IPS-18c (cell line): ENCODE data around the gene CASP1.

ENCODE experiments used
- H3K4me3 ChIP-seq: 2 replicates; pipeline ENCODE4 v1.7.0; 2013; ENCODE audit warnings: low read depth, mild to moderate bottlenecking, low read length, moderate library complexity; ENCODE audit not compliant: insufficient read depth
- H3K9me3 ChIP-seq: one replicate; pipeline ENCODE4 v1.6.1; 2013; ENCODE audit warnings: mild to moderate bottlenecking, low read length, moderate library complexity; ENCODE audit not compliant: control insufficient read depth, insufficient read depth

The CASP1 gene

GRCh38 chr11:105004021-105004420, 30.9 kb downstream of the CASP1 start:
- H3K9me3 ChIP-seq, result no peaks in the 10 kb centered on the region

DNA sequence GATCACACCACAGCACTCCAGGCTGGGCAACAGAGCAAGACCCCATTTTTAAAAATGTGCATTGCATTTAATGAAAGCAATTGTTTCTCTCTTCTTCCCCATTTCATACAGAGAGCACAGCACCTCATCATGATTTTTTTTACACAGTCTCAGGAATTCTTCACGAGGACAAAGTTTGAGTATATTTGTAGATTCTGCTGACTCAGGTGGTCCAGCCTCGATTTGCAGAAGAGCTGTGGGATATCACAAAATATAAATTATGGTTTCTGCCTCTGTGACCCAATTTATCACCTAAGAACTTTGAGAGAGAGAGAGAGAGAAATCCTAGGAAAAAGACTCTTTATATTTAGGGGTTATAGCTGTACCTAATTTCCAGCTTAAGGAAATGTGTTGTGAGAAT, 31.8 kb downstream of the CASP1 start:
- H3K4me3 ChIP-seq, result no peak overlapping the region
- H3K9me3 ChIP-seq, result no peaks in the 10 kb centered on the region

More at GRCh38 chr11:105004021-105004420, 30.9 kb downstream of the CASP1 start:
- no peak overlapping the region for H3K4me3 ChIP-seq

DNA sequence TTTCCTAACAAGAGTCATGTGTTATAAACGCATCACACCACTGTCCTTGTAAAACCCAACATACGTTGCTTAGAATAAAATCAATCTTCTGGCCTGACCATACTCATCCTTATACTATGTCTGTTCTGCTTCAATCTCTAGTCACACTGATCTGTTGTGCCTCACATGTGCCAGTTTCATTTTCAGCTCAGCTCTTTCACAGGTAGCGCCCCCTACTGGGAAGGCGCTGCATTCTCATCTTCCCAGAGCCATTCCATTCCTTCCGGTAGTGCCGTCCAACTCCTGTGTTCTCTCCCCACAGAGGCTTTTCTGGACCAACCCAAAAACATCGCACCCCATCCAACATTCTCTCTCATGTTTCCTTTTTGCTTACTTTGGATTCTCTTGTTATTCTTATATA, 34.1 kb downstream of the CASP1 start:
- Histone ChIP-seq H3K4me3 (no peak overlapping the region), H3K9me3 (no peaks in the 10 kb centered on the region)

DNA sequence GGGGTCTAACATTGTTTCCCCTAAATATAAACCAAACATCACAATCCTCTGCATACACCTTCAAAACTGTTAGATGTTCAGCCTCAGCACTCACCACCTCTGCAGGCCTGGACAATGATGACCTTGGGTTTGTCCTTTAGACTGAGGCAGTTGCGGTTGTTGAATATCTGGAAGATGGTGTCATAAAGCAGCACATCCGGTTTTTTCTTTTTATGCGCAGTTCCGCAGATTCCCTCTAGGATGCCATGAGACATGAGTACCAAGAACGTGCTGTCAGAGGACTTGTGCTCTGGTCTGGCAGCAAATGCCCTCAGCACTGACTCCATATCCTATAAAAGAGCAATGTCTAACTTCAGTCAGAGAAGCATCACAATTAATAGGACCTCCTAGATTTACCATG, 34.8 kb downstream of the CASP1 start:
- Histone ChIP-seq H3K4me3 (no peak overlapping the region), H3K9me3 (no peaks in the 10 kb centered on the region)

GRCh38 chr11:104999721-105000120, 35.2 kb downstream of the CASP1 start:
- Histone ChIP-seq H3K9me3 (no peaks in the 10 kb centered on the region), H3K4me3 (no peak overlapping the region)

DNA sequence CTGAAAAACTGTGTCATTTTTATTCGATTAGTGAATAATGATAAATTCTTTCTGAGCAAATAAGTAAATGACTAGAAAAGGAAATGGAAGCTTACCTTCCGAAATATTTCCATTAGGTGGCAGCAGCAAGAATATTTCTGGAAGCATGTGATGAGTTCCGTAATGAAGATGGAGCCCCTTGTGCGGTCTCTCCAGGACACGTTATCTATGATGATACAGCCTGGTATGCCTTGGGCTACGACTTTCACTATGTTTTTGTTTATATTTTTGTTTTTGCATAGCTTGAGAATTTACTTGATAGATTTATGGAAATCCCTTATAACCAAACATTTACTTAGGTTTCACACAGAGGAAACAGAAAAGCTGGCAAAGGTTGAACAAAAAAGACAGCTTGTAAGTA, 37.7 kb downstream of the CASP1 start:
- H3K4me3 ChIP-seq, result no peak overlapping the region
- H3K9me3 ChIP-seq, result no peaks in the 10 kb centered on the region

GRCh38 chr11:104995001-104995408, 39.9 kb downstream of the CASP1 start:
- Histone ChIP-seq H3K9me3 (no peaks in the 10 kb centered on the region), H3K4me3 (no peak overlapping the region)

DNA sequence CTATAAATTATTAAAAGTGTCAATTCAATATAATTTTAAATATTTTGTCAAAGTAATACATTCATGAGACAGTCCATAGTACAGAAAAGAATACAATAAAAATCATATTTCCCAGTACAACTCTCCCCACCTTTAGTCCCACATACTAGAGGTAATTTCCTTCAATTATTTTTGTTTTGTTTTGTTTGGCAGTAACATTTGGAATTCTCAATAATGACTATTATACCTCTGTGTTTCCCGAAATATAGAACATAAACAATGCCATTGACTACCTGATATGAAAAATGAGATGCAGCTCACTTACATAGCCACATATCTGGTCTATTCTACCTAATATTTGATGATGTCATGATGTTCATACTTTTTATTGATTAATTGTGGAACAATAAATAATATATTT, 42.2 kb downstream of the CASP1 start:
- Histone ChIP-seq H3K4me3 (no peak overlapping the region), H3K9me3 (no peaks in the 10 kb centered on the region)

DNA sequence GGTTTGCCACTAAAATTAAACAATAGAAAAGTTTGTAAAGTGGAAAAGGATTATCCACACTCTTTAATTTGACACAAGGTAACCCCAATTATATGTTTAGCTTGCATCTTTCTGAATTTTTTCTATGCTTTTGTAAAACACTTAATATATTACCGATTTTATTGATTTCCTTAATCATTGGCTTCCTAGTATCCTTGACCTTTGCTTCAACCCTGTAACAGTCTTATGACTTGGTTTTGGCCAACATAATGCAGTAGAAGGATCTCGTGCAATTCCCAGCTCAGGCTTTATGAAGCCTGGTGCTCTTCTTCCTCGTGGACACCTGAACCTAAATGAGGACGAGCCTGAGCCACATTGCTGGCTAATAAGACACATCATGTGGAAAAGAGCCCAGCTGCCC, 43.0 kb downstream of the CASP1 start:
- Histone ChIP-seq H3K9me3 (no peaks in the 10 kb centered on the region), H3K4me3 (no peak overlapping the region)

- no peaks in the 10 kb centered on the region for H3K9me3 ChIP-seq
- H3K4me3 ChIP-seq, result no peak overlapping the region
These were observed 50.1 kb downstream of the CASP1 start for GRCh38 chr11:104984808-104985207.

- H3K4me3 ChIP-seq, result no peak overlapping the region
- peaks cover 2% of the 10 kb centered on the region for H3K9me3 ChIP-seq
These were observed 55.1 kb downstream of the CASP1 start for GRCh38 chr11:104979839-104980238.
